ENCODE results near the gene UBLCP1.

The UBLCP1 gene, protein sequence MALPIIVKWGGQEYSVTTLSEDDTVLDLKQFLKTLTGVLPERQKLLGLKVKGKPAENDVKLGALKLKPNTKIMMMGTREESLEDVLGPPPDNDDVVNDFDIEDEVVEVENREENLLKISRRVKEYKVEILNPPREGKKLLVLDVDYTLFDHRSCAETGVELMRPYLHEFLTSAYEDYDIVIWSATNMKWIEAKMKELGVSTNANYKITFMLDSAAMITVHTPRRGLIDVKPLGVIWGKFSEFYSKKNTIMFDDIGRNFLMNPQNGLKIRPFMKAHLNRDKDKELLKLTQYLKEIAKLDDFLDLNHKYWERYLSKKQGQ

DNA sequence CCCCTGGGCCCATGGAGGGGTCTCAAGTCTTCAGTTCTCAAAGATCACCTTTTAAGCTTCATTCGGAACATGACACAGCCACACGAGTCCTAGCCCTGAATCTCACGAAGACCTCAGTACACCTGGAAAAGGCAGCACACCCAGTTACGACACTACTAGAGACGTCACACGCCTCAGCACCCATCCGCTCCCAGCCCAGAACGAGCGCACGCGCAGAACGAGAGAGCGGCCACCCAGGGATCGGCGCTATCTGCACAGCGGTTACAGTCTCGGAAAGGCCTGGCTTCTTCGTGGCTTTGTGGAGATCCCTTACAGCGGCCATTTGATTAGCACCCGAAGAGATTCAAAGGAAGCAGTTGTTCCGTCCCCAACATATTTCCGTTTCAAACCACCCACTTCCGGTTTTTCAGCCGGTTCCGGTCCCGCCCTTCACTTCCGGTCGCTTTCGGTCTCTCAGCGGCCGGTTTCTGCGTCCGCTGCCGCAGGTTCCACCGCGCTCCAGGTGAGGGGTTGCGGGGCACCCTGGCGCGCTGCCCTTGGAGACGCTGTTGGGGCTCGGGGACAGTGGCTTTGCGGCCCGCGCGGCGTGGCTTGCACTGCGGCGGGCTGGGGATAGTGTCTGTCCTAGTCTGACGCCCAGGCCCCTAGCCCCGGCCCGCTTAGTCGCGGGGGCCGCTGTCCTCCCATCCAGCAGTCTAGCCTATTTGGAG lies at the start of gene UBLCP1:
UBLCP1 (plus strand) TSS at position 432 of the 710 bp plus-strand sequence. CDS start 5,626 bp downstream, outside the sequence.
- H3K27me3 ChIP-seq (ENCODE audit: insufficient read depth, low read depth, severe bottlenecking), result no peaks in the 10 kb centered on the region
- TF ChIP-seq, protein P1, sequence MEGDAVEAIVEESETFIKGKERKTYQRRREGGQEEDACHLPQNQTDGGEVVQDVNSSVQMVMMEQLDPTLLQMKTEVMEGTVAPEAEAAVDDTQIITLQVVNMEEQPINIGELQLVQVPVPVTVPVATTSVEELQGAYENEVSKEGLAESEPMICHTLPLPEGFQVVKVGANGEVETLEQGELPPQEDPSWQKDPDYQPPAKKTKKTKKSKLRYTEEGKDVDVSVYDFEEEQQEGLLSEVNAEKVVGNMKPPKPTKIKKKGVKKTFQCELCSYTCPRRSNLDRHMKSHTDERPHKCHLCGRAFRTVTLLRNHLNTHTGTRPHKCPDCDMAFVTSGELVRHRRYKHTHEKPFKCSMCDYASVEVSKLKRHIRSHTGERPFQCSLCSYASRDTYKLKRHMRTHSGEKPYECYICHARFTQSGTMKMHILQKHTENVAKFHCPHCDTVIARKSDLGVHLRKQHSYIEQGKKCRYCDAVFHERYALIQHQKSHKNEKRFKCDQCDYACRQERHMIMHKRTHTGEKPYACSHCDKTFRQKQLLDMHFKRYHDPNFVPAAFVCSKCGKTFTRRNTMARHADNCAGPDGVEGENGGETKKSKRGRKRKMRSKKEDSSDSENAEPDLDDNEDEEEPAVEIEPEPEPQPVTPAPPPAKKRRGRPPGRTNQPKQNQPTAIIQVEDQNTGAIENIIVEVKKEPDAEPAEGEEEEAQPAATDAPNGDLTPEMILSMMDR (IDR thresholded peaks at IDR 0.05; ENCODE audit: low read depth, low read length), result no peak
- no peaks in the 10 kb centered on the region for H3K9me3 ChIP-seq (ENCODE audit: severe bottlenecking)
- peak within 1 kb of the TSS; percentile 89 for H3K27ac ChIP-seq
- no peaks in the 10 kb centered on the region for H3K36me3 ChIP-seq
- H3K4me3 ChIP-seq (ENCODE audit: low read depth, low read length), result peak within 1 kb of the TSS; percentile 86
- peak; percentile 81 for DNase-seq

DNA sequence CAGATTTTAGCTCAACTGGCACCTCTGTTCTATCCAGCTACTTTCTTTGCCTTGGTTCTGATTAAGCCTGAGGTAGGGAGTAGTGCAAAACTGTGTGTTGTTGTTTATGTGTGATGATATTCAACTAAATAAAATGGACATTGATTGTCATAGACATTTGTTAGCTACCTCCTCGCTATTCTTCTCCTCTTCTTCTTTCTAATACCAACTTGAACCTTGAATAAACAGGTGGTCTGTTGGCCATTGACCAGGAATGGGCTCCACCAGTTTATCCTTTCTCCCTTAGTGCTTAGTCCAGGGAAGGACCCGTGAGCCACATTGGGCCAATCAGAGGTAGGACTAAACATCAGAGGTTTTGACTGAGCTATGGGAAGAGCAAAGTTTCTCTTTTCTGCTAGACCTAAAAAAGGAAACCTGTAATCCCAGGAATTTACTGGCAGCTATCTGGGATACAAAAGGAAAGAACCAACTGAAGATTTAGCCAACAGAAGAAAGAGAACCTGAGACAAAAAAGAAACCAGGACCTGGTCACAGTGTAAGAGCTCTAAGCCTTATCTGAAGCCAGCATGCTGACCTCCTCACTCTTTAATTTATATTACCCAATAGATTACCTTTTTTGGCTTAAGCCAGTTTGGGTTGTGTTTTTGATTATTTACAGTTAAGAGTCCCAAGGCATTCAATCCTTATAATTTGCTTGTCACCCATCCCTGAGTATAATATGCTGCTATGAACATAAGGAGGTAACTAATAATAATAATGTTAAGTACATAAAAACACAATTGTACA lies 48.4 kb upstream of the UBLCP1 start:
- no peak for DNase-seq
- Histone ChIP-seq H3K27ac (no peak overlapping the region), H3K4me3 (ENCODE audit: low read depth, low read length) (no peak overlapping the region), H3K9me3 (ENCODE audit: severe bottlenecking) (no peaks in the 10 kb centered on the region), H3K36me3 (no peaks in the 10 kb centered on the region), H3K27me3 (ENCODE audit: insufficient read depth, low read depth, severe bottlenecking) (no peaks in the 10 kb centered on the region)
- TF ChIP-seq, protein P1 (IDR thresholded peaks at IDR 0.05; ENCODE audit: low read depth, low read length), result no peak

DNA sequence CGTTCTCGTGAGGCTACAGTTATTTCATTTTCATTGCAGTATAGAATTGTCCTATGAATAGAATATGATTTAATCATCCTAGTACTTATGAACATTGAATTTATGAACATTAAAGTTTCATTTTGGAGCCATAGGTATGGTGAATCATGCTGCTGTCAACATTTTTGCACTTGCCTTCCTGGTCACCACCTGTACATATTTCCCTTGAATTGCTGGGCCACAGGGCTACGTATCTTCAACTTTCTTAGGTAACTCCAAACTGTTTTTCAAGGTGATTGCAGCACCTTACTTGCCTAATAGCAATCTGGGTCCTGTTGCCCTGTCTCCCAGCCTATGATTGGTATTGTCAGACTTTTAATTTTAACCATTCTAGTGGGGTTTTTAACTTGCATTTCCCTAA lies 47.2 kb upstream of the UBLCP1 start:
- H3K27me3 ChIP-seq (ENCODE audit: insufficient read depth, low read depth, severe bottlenecking), result no peaks in the 10 kb centered on the region
- H3K36me3 ChIP-seq, result no peaks in the 10 kb centered on the region
- DNase-seq, result no peak
- no peak overlapping the region for H3K27ac ChIP-seq
- H3K4me3 ChIP-seq (ENCODE audit: low read depth, low read length), result no peak overlapping the region
- no peaks in the 10 kb centered on the region for H3K9me3 ChIP-seq (ENCODE audit: severe bottlenecking)
- TF ChIP-seq, protein P1 (IDR thresholded peaks at IDR 0.05; ENCODE audit: low read depth, low read length), result no peak

DNA sequence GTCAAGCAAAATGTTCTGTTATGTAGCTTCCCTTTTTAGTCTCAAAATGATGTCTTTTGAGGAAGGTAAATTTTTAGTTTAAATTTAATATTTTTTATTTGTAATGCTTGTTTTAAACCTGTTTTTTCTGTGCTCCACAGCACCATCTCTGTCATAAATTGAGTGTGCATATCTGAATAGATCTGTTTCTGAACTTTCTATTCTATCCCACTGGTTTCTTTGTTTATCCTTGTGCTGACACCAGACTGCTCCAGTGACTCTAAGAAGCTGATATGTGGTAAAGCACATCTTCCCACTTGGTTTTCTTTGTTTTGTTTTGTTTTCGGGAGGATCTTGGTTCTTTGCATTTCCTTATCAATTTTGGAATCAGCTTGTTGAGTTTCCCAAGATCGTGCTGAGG lies 46.6 kb upstream of the UBLCP1 start:
- Histone ChIP-seq H3K36me3 (no peaks in the 10 kb centered on the region), H3K4me3 (ENCODE audit: low read depth, low read length) (no peak overlapping the region), H3K27ac (no peak overlapping the region), H3K27me3 (ENCODE audit: insufficient read depth, low read depth, severe bottlenecking) (no peaks in the 10 kb centered on the region), H3K9me3 (ENCODE audit: severe bottlenecking) (no peaks in the 10 kb centered on the region)
- no peak for DNase-seq
- TF ChIP-seq, protein P1 (IDR thresholded peaks at IDR 0.05; ENCODE audit: low read depth, low read length), result no peak

DNA sequence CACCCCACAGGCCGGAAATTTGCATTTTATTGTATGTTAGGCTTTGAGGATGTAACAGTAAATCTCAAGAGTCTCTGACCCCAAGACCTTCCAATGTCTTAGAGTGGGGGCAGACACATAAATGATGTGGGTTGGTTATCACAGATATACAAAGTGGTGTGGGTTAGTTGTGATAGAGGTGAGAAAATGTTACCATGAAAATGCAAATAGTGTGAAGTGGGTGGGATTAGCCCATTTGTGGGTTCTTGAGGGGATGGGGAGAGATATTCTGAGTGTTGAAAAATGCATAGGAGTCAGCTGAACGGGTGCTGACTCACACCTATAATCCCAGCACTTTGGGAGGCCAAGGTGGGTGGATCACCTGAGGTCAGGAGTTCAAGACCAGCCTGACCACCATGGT lies 45.9 kb upstream of the UBLCP1 start:
- DNase-seq, result no peak
- Histone ChIP-seq H3K36me3 (no peaks in the 10 kb centered on the region), H3K4me3 (ENCODE audit: low read depth, low read length) (no peak overlapping the region), H3K27ac (no peak overlapping the region), H3K9me3 (ENCODE audit: severe bottlenecking) (no peaks in the 10 kb centered on the region), H3K27me3 (ENCODE audit: insufficient read depth, low read depth, severe bottlenecking) (no peaks in the 10 kb centered on the region)
- TF ChIP-seq, protein P1 (IDR thresholded peaks at IDR 0.05; ENCODE audit: low read depth, low read length), result no peak

Measured in WERI-Rb-1 (cell line).